Cardiac septum (tissue), 1 donor: ENCODE results near the gene TMEM250. TPM values are rescaled to one million over a fixed set of nuclear protein-coding genes. Genes with fewer than 3 reads are reported as not detected.

Source experiments
- DNase-seq: peaks from one replicate; pipeline ENCODE4 v3.0.0-alpha.2; 2020; ENCODE audit warnings: low spot score
- intact Hi-C: fragments of 100-400 bp; cut with DNase I; formaldehyde crosslinking; loops from one replicate; pipeline ENCODE4 v1.14.0; 2022
- total RNA-seq: library from RNA; stranded (reverse); fragmentation: NEBNext Ultra II Directional; extraction: Animal tissue kit (Norgen Biotek cat#: 25700); gene quantifications from one replicate; pipeline ENCODE4 v1.2.1, GENCODE V29; 2021
- donor health status: DM: no; HTN: no; CAD: no.

Gene TMEM250
- total RNA-seq, 1 donor from 2014 or later, result 19.8 TPM

DNA sequence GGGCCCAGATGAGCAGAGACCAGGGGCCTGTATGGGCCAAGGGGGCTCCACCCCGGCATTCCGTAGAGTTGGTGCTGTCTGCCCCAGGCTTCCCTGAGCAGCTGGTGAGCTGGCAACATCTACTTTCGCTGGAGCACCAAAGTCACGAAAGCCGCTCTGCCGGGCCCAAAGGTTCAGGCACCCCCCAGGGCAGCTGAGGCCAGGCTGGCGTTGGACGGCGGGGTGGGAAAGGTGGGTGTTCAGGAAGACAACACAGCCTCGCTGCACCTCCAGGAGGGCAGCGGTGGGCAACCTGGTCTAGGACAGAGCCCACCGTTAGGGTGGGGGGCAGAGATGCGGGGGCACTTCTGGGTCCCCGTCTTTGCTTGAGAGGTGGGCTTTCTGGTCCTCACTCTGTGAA lies 30.1 kb upstream of the TMEM250 start:
- DNase-seq, result no peak
- intact Hi-C loops, result no loop called here

- DNase-seq, result no peak
- intact Hi-C loops, result no loop called here
Observed at GRCh38 chr9:136147890-136148714, 29.4 kb upstream of the TMEM250 start.

DNA sequence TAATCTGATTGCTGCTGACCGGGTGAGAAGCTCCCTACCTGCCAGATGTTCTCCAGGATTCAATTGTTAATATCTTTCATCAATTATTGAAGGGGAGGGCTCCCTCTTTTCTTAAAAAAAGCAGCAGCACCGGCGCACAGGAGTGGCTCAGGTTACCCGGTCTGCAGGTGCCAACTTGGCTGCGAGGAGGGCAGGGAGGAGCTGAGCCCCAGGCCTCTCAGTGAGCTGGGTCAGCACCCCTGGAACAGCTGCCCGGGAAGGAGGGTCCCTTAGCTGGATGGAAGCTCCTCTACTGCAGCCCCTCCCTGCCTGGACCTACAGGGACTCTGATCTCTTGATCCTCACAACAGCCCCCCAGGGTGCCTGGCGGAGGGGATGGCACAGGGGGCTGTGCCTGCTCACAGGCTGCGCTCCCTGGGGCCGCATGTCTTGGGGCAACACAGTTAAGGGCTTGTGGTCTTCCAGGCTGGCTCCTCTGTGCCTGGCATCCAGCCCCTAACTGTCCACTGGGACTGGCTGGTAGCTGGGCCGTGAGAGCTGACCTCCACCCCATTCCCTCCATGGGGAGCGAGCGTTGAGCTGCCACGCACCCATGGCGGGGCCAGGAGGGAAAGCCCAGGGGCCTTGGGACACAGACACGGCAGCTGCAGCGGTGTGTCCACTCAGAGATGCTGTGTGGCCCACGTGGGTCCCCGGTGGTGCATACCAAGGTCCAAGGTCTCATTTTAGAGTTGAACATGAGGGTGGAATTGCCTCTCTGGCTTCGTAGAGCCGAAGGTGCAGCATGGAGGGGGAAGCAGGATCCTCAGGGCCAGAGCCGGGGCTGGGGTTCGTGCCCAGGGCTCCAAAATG lies 28.6 kb upstream of the TMEM250 start:
- DNase-seq, result no peak
- intact Hi-C loops, result no loop called here

DNA sequence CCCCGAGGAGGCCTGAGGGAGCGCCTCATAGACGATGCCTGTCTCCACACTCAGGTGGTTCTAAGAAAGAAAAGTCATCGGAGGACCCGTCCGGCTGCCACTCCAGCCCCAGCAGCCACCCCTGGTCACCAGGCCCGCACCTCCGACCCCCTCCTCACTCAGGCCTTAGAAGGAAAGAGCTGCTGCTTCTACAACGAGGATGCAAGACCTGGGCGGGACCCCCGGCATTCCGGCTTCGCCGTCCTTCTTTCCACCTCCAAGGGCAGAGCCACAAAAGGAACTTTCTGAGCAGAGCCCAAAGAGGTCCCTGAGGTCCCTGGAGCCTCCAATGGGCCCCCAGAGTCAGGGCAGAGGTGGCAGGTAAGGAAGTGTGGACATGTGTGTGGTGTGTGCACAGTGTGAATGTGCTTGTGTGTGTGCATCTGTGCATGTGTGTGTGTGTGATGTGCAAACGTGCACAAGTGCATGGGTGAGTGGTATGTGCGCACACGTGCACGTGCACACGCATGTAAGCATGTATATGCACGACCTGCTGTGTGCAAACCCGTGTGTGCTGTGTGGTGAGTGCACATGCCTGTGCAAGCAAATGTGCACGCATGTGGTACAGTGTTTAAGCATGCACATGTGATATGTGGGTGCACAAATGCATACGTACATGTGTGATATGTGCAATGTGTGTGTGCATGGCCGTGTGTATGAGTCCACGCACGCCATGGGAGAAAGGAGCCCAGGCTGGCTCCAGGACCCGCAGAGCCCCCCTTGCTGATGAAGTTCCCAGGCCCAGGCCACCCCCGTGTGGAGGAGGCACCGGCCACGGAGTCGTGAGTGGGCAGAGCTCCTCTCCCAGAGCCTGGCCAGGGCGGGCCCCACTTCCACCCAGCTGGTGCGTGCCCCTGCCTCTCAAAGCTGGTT lies 27.7 kb upstream of the TMEM250 start:
- intact Hi-C loops, result no loop called here
- no peak for DNase-seq

DNA sequence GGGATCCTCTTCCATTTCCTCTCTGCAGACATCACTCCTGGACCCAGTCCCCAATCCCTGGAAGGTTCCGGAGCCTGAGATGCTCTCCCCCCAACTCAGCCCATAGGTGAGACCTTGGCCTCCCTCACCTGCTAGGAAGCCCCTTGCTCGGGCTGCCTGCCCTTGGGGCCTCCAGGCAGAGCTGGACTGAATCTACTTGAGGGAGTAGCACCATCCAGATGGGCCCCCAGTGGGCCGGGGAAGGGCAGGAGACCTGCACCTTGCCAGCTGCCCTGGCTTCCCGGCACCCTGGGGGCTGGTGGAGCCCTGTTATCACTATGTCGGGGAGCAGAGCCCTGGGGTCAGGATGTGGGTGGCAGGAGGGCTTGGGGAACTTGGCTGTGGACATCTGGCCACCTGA lies 26.9 kb upstream of the TMEM250 start:
- intact Hi-C loops, result no loop called here
- no peak for DNase-seq

GRCh38 chr9:136144450-136144849 lies 25.8 kb upstream of the TMEM250 start:
- intact Hi-C loops, result no loop called here
- DNase-seq, result no peak

- intact Hi-C loops, result no loop called here
- no peak for DNase-seq
Observed at GRCh38 chr9:136143215-136144001, 24.7 kb upstream of the TMEM250 start.

DNA sequence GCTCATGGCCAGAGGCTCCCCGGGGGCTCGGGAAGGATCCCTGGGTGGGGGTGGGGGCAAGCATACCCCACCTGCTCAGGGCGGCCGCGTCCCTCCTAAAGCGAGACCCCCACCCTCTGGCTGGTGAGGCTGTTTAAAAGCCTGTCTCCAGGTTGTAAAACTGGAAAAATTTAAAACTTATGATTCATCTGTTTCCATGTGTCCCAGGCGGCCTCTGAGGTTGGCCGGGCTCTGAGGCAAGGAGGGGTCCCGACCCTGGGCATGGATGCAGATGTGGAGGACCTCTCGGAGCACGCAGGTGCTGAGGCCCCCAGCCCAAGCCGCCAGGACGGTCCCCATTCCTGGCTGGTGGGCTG lies 24.2 kb upstream of the TMEM250 start:
- intact Hi-C loops, result no loop called here
- no peak for DNase-seq

- no peak for DNase-seq
- intact Hi-C loops, result no loop called here
Observed at GRCh38 chr9:136142414-136142796, 23.7 kb upstream of the TMEM250 start.

GRCh38 chr9:136141682-136142413 lies 23.2 kb upstream of the TMEM250 start:
- intact Hi-C loops, result no loop called here
- no peak for DNase-seq

GRCh38 chr9:136140966-136141365 lies 22.3 kb upstream of the TMEM250 start:
- intact Hi-C loops, result no loop called here

DNA sequence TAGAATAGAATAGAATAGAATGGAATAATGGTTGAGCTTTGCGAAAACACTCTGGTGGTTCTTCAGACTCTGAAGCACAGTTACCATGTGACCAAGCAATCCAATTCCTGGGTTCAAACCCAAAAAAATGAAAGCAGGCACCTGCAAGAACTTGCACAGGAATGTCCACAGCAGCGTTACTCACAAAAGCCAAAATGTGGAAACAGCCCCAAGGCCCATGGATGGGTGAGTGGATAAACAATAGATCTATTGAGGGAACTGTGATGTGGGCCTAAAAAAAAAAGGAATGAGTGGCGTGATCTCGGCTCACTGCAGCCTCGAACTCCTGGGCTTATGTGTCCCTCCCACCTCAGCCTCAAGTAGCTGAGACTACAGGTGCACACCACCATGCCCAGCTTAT lies 21.4 kb upstream of the TMEM250 start:
- DNase-seq, result no peak
- intact Hi-C loops, result no loop called here

More at GRCh38 chr9:136140966-136141365, 22.3 kb upstream of the TMEM250 start:
- DNase-seq, result no peak

- intact Hi-C loops, result no loop called here
Observed at GRCh38 chr9:136138566-136138965, 19.9 kb upstream of the TMEM250 start.

GRCh38 chr9:136137321-136138265 lies 18.9 kb upstream of the TMEM250 start:
- no peak for DNase-seq
- intact Hi-C loops, result no loop called here

More at GRCh38 chr9:136138566-136138965, 19.9 kb upstream of the TMEM250 start:
- DNase-seq, result no peak

DNA sequence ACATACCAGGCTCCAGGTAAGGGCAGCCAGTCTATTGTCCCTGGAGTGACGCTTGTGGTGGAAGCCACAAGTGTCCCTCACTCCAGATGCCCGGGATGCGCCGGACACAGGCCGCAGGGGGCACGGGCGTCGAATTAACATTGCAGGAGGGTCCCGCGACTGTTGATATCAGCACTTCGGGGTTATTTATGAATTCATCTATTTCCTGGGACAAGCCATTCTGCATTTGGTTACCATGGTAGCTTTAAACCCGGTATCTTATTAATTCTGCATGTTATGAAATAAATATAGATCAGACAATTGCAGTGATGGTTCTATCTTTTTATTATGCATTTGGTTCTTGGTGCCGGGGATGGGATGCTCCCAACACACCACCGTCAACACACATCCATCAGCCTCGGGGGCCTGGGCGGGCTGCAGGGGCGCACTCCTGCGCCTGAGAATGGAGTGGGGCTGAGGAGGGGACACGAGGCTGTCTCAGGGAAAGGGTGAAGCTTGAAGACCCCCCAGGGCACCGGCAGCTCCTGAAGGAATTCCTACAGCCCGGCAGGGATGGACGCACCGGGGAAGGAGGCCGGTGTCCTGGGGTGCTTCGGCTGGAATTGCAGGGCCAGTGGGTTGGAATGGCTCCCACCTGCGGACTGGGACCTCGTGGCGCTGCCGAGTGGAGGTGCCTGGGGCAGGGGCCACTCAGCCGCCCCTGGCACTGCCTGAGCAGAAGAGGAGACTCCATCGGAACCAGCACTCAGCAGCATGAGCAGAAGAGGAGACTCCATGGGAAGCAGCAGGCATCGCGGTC lies 17.7 kb upstream of the TMEM250 start:
- DNase-seq, result no peak
- intact Hi-C loops, result no loop called here

- DNase-seq, result no peak
- intact Hi-C loops, result no loop called here
Observed at GRCh38 chr9:136135326-136136126, 16.9 kb upstream of the TMEM250 start.
